ENCODE results near the gene ATF7.
A peak's percentile ranks its signal among the peaks of the same experiment; 100 is the strongest.

The ATF7 gene

GRCh38 chr12:53564278-53564677 is 61.9 kb downstream of the ATF7 start:
- ATAC-seq, result no peak

DNA sequence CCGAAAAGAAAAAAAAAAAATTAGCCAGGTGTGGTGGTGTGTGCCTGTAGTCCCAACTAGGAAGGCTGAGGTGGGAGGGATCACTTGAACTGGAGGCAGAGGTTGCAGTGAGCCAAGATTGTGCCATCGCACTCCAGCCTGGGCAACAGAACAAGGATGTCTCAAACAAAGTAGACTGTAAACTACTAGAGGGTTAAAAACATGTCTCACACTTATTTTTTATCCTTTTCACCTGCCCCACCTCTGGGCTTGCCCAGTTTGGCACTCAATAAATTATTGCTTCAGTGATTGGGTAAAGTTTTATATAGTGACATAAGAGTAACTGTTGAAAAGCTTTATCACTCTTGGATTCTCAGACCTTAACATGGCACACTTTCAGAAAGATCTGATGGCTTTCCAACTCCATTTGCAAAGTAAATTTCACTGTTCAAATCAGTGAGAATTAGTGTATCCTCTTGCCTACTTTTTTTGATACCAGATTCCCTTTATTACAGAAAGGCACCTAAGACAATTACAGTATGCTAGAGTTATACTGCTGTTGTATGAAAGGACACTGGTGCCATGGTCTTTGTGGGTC is 62.6 kb downstream of the ATF7 start:
- TF ChIP-seq PPARA (CRISPR knock-in tag; IDR thresholded peaks at IDR 0.05; ENCODE audit: borderline replicate concordance) (no peak), GLIS3 (CRISPR knock-in tag; IDR thresholded peaks at IDR 0.05) (no peak), ISL1 (CRISPR knock-in tag; IDR thresholded peaks at IDR 0.05) (no peak), TOX (CRISPR knock-in tag; IDR thresholded peaks at IDR 0.05; ENCODE audit: borderline replicate concordance) (no peak)
- TF ChIP-seq, protein P1, sequence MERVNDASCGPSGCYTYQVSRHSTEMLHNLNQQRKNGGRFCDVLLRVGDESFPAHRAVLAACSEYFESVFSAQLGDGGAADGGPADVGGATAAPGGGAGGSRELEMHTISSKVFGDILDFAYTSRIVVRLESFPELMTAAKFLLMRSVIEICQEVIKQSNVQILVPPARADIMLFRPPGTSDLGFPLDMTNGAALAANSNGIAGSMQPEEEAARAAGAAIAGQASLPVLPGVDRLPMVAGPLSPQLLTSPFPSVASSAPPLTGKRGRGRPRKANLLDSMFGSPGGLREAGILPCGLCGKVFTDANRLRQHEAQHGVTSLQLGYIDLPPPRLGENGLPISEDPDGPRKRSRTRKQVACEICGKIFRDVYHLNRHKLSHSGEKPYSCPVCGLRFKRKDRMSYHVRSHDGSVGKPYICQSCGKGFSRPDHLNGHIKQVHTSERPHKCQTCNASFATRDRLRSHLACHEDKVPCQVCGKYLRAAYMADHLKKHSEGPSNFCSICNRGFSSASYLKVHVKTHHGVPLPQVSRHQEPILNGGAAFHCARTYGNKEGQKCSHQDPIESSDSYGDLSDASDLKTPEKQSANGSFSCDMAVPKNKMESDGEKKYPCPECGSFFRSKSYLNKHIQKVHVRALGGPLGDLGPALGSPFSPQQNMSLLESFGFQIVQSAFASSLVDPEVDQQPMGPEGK (CRISPR knock-in tag; IDR thresholded peaks at IDR 0.05; ENCODE audit: borderline replicate concordance), result no peak
- ATAC-seq, result no peak

More at GRCh38 chr12:53564278-53564677, 61.9 kb downstream of the ATF7 start:
- TF ChIP-seq, protein P1 (CRISPR knock-in tag; IDR thresholded peaks at IDR 0.05; ENCODE audit: borderline replicate concordance), result no peak
- TF ChIP-seq CREB5 (CRISPR knock-in tag; IDR thresholded peaks at IDR 0.05; ENCODE audit: low read depth) (no peak), TCF4 (CRISPR knock-in tag; IDR thresholded peaks at IDR 0.05; ENCODE audit: borderline replicate concordance) (no peak), ZNF70 (CRISPR knock-in tag; IDR thresholded peaks at IDR 0.05) (no peak), ARNTL (CRISPR knock-in tag; IDR thresholded peaks at IDR 0.05; ENCODE audit: borderline replicate concordance, low read depth) (no peak), CSDC2 (CRISPR knock-in tag; IDR thresholded peaks at IDR 0.05) (no peak), SNAI2 (CRISPR knock-in tag; IDR thresholded peaks at IDR 0.05) (no peak), RARB (CRISPR knock-in tag; IDR thresholded peaks at IDR 0.05) (no peak), ZFP30 (CRISPR knock-in tag; IDR thresholded peaks at IDR 0.05) (no peak), ISL1 (CRISPR knock-in tag; IDR thresholded peaks at IDR 0.05) (no peak), PPARA (CRISPR knock-in tag; IDR thresholded peaks at IDR 0.05; ENCODE audit: borderline replicate concordance) (no peak), ZFP3 (CRISPR knock-in tag; IDR thresholded peaks at IDR 0.05) (no peak), ZNF565 (CRISPR knock-in tag; conservative IDR thresholded peaks at IDR 0.05; ENCODE audit: low read depth) (no peak)
- TF ChIP-seq, protein P2, sequence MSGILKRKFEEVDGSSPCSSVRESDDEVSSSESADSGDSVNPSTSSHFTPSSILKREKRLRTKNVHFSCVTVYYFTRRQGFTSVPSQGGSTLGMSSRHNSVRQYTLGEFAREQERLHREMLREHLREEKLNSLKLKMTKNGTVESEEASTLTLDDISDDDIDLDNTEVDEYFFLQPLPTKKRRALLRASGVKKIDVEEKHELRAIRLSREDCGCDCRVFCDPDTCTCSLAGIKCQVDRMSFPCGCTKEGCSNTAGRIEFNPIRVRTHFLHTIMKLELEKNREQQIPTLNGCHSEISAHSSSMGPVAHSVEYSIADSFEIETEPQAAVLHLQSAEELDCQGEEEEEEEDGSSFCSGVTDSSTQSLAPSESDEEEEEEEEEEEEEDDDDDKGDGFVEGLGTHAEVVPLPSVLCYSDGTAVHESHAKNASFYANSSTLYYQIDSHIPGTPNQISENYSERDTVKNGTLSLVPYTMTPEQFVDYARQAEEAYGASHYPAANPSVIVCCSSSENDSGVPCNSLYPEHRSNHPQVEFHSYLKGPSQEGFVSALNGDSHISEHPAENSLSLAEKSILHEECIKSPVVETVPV (CRISPR knock-in tag; IDR thresholded peaks at IDR 0.05), result no peak
- TF ChIP-seq, protein P3, sequence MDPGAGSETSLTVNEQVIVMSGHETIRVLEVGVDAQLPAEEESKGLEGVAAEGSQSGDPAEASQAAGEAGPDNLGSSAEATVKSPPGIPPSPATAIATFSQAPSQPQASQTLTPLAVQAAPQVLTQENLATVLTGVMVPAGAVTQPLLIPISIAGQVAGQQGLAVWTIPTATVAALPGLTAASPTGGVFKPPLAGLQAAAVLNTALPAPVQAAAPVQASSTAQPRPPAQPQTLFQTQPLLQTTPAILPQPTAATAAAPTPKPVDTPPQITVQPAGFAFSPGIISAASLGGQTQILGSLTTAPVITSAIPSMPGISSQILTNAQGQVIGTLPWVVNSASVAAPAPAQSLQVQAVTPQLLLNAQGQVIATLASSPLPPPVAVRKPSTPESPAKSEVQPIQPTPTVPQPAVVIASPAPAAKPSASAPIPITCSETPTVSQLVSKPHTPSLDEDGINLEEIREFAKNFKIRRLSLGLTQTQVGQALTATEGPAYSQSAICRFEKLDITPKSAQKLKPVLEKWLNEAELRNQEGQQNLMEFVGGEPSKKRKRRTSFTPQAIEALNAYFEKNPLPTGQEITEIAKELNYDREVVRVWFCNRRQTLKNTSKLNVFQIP (CRISPR knock-in tag; IDR thresholded peaks at IDR 0.05; ENCODE audit: borderline replicate concordance, low read depth), result no peak
- TF ChIP-seq, protein P4, sequence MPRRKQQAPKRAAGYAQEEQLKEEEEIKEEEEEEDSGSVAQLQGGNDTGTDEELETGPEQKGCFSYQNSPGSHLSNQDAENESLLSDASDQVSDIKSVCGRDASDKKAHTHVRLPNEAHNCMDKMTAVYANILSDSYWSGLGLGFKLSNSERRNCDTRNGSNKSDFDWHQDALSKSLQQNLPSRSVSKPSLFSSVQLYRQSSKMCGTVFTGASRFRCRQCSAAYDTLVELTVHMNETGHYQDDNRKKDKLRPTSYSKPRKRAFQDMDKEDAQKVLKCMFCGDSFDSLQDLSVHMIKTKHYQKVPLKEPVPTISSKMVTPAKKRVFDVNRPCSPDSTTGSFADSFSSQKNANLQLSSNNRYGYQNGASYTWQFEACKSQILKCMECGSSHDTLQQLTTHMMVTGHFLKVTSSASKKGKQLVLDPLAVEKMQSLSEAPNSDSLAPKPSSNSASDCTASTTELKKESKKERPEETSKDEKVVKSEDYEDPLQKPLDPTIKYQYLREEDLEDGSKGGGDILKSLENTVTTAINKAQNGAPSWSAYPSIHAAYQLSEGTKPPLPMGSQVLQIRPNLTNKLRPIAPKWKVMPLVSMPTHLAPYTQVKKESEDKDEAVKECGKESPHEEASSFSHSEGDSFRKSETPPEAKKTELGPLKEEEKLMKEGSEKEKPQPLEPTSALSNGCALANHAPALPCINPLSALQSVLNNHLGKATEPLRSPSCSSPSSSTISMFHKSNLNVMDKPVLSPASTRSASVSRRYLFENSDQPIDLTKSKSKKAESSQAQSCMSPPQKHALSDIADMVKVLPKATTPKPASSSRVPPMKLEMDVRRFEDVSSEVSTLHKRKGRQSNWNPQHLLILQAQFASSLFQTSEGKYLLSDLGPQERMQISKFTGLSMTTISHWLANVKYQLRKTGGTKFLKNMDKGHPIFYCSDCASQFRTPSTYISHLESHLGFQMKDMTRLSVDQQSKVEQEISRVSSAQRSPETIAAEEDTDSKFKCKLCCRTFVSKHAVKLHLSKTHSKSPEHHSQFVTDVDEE (CRISPR knock-in tag; IDR thresholded peaks at IDR 0.05), result no peak

DNA sequence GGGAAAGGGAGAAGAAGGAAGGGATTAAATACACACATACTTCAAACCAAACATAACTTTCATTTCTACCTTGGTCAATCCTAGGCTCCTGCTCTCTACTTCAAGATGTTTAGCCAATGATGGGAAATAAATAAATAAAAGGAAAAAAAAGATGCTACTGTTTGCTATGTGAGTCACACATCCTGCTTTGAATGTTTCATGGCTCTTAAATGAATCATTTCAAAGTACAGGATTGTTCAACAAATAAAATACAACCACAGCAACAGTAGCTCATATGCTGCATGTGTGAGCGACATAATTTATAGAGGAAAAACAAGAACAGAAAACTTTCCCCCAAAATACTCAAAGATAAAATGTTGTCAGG is 64.6 kb downstream of the ATF7 start:
- ATAC-seq, result peak; percentile 95
- TF ChIP-seq ARNTL (CRISPR knock-in tag; IDR thresholded peaks at IDR 0.05; ENCODE audit: borderline replicate concordance, low read depth) (no peak), ISL1 (CRISPR knock-in tag; IDR thresholded peaks at IDR 0.05) (peak; percentile 55)
